ENCODE measurements around the gene TTYH1. TPM values are rescaled to one million over a fixed set of nuclear protein-coding genes. Genes with fewer than 3 reads are reported as not detected.

Gene TTYH1
- total and polyA plus RNA-seq, 9 of the 15 experiments (the other 6 are each of a cell fraction or from before 2014, with no cell fraction given), result 0.08 TPM; not detected in 8

DNA sequence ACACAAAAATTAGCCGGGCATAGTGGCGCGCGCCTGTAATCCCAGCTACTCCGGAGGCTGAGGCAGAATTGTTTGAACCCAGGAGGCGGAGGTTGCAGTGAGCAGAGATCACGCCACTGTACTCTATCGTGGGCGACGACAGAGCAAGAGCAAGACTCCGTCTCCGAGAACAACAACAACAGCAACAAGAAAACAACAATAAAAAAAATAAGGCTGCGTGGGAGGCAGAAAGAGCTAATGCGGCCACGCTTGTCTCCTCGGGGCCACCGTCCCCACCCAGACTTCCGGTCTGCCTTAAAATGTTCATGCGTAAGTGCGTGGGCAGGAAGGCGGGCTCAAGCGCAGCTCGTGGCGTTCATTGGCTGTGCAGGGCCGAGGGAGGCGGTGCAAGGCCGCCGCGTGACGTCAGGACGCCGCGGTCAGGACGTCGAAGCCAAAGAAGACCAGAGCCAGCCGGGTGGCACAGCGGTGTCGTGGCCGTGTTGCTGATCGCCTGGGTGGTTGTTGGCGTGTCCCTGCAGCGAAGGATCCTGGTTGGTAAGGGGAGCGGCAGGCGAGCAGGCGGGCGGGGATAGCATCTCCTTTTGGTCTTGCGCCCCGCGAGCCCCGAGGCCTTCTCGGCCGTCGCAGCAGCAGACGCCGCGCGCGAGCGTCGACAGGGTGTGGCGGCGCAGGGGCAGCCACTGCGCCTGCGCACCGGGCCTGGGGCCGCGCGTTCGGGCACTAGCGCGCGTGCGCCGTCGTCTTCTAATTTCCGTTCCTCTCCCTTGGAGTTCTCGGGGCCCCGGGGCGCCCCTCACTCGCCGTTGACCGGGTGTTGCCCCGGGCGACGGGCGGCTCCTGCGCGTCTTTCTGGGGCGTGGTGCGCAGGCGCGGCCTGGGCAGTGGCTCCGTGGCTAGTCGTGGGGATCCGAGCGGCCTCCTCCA lies 33.8 kb downstream of the TTYH1 start, which contains the start of gene LENG8 (continued):
- TF ChIP-seq CEBPG (CRISPR knock-in tag; IDR thresholded peaks at IDR 0.05), result peak; percentile 49; the same call in 1 of the 2 replicates
- TF ChIP-seq CEBPG (tag; conservative IDR thresholded peaks at IDR 0.05 in 1 of 2, IDR thresholded peaks at IDR 0.05 in 1 of 2), result no peak
- no peak for TF ChIP-seq ZNF707 (CRISPR knock-in tag; conservative IDR thresholded peaks at IDR 0.05)
- TF ChIP-seq, protein P1, sequence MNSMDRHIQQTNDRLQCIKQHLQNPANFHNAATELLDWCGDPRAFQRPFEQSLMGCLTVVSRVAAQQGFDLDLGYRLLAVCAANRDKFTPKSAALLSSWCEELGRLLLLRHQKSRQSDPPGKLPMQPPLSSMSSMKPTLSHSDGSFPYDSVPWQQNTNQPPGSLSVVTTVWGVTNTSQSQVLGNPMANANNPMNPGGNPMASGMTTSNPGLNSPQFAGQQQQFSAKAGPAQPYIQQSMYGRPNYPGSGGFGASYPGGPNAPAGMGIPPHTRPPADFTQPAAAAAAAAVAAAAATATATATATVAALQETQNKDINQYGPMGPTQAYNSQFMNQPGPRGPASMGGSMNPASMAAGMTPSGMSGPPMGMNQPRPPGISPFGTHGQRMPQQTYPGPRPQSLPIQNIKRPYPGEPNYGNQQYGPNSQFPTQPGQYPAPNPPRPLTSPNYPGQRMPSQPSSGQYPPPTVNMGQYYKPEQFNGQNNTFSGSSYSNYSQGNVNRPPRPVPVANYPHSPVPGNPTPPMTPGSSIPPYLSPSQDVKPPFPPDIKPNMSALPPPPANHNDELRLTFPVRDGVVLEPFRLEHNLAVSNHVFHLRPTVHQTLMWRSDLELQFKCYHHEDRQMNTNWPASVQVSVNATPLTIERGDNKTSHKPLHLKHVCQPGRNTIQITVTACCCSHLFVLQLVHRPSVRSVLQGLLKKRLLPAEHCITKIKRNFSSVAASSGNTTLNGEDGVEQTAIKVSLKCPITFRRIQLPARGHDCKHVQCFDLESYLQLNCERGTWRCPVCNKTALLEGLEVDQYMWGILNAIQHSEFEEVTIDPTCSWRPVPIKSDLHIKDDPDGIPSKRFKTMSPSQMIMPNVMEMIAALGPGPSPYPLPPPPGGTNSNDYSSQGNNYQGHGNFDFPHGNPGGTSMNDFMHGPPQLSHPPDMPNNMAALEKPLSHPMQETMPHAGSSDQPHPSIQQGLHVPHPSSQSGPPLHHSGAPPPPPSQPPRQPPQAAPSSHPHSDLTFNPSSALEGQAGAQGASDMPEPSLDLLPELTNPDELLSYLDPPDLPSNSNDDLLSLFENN (IDR thresholded peaks at IDR 0.05; ENCODE audit: low read depth in 2 of 2, low read length in 2 of 2), result 0 out of 4 replicates have a peak, but pooled peaks of 1 of the 2 experiments have one; percentile 51
- TF ChIP-seq ZNF668 (CRISPR knock-in tag; IDR thresholded peaks at IDR 0.05), result no peak
- TF ChIP-seq FOXK1 (CRISPR knock-in tag; IDR thresholded peaks at IDR 0.05; ENCODE audit: borderline replicate concordance), result peak; percentile 27; the same call in 1 of the 2 replicates
- no peak; the same call in 1 of the 2 replicates for TF ChIP-seq GATAD2A (IDR thresholded peaks at IDR 0.05)
- no peak for TF ChIP-seq RBM25 (IDR thresholded peaks at IDR 0.05; ENCODE audit: low read depth, low read length, severe bottlenecking)
- TF ChIP-seq RBM39 (optimal IDR thresholded peaks at IDR 0.05; ENCODE audit: low read depth, low read length), result no peak
- TF ChIP-seq, protein P2, sequence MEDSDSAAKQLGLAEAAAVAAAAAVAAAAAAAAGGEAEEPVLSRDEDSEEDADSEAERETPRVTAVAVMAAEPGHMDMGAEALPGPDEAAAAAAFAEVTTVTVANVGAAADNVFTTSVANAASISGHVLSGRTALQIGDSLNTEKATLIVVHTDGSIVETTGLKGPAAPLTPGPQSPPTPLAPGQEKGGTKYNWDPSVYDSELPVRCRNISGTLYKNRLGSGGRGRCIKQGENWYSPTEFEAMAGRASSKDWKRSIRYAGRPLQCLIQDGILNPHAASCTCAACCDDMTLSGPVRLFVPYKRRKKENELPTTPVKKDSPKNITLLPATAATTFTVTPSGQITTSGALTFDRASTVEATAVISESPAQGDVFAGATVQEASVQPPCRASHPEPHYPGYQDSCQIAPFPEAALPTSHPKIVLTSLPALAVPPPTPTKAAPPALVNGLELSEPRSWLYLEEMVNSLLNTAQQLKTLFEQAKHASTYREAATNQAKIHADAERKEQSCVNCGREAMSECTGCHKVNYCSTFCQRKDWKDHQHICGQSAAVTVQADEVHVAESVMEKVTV (CRISPR knock-in tag; IDR thresholded peaks at IDR 0.05), result no peak
- peak in 1 of 2 experiments; percentile 94; a peak in 3 of 4 replicates for TF ChIP-seq SRF (CRISPR knock-in tag; IDR thresholded peaks at IDR 0.05)
- no peak for TF ChIP-seq SMARCA5 (IDR thresholded peaks at IDR 0.05)
- peak; percentile 75; the same call in 1 of the 2 replicates for TF ChIP-seq MXI1 (IDR thresholded peaks at IDR 0.05; ENCODE audit: low read depth, low read length)
- 0 out of 4 replicates have a peak, but pooled peaks of 1 of the 2 experiments have one; percentile 17 for TF ChIP-seq ETV6 (IDR thresholded peaks at IDR 0.05; ENCODE audit: borderline replicate concordance in 1 of 2, low read depth in 2 of 2, low read length in 1 of 2)
- no peak; the same call in 1 of the 2 replicates for TF ChIP-seq ETV6 (CRISPR knock-in tag; IDR thresholded peaks at IDR 0.05; ENCODE audit: borderline replicate concordance)
- peak; percentile 88 for TF ChIP-seq TAF9B (IDR thresholded peaks at IDR 0.05; ENCODE audit: partially characterized antibody)
- TF ChIP-seq ETV1 (tag; conservative IDR thresholded peaks at IDR 0.05; ENCODE audit: low read depth), result peak; percentile 99
- TF ChIP-seq PTTG1 (tag; IDR thresholded peaks at IDR 0.05; ENCODE audit: low read depth), result no peak
- no peak for TF ChIP-seq ZNF165 (CRISPR knock-in tag; IDR thresholded peaks at IDR 0.05; ENCODE audit: borderline replicate concordance)
- peak; percentile 83; the same call in 1 of the 2 replicates for TF ChIP-seq TOE1 (IDR thresholded peaks at IDR 0.05; ENCODE audit: borderline replicate concordance)
- TF ChIP-seq TOE1 (CRISPR knock-in tag; IDR thresholded peaks at IDR 0.05; ENCODE audit: borderline replicate concordance, low read depth), result no peak
- no peak for TF ChIP-seq MEF2D (tag; conservative IDR thresholded peaks at IDR 0.05; ENCODE audit: low read depth)
- TF ChIP-seq ZNF584 (CRISPR knock-in tag; IDR thresholded peaks at IDR 0.05; ENCODE audit: low read depth), result no peak

Measured in K562 (cell line).